ENCODE measurements around the gene UBL4A. TPM values are rescaled to one million over a fixed set of nuclear protein-coding genes. Genes with fewer than 3 reads are reported as not detected.

The UBL4A gene
- total RNA-seq, 1 donor from 2014 or later = 47.5 TPM

DNA sequence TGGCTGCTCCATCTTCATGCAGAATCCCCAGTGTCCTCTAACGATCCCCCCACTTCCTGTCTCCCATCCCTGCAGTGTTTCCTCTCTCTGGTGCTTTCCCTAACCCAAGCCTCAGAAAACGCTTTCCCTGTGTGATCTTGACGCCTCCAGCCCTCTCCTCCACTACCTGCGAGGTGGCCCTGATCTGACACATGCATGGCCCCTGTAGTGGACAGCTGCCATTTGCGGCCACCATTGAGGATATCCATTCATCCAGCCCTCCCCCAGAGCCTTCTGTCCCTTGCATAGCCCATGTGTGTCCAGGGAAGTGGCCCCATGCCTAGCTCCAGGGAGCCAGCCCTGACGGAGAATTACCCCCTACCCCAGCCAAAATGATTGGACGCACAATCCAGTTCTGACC, 3.1 kb downstream of the UBL4A start:
- no peak for DNase-seq (ENCODE audit: low read depth, low spot score)

DNA sequence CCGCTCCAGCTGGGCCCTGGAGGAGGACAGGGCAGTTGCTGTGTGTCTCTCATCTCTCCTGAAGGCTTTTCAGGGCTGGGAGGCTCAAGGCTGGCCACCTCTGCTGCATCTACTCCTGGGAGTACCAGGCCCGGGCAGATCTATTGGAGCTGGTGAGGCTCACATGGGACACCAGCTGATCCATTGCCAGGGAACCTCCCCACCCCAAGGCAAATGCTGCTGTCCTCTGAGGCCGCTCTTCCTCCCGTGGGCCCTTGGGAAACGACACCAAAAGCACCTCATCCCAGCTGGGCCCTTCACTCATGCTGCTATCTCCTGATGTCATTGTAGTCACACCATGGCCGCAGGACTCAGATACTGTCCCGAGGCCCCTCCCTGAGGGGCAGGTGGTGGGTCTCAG, 3.6 kb downstream of the UBL4A start:
- no peak for DNase-seq (ENCODE audit: low read depth, low spot score)

DNA sequence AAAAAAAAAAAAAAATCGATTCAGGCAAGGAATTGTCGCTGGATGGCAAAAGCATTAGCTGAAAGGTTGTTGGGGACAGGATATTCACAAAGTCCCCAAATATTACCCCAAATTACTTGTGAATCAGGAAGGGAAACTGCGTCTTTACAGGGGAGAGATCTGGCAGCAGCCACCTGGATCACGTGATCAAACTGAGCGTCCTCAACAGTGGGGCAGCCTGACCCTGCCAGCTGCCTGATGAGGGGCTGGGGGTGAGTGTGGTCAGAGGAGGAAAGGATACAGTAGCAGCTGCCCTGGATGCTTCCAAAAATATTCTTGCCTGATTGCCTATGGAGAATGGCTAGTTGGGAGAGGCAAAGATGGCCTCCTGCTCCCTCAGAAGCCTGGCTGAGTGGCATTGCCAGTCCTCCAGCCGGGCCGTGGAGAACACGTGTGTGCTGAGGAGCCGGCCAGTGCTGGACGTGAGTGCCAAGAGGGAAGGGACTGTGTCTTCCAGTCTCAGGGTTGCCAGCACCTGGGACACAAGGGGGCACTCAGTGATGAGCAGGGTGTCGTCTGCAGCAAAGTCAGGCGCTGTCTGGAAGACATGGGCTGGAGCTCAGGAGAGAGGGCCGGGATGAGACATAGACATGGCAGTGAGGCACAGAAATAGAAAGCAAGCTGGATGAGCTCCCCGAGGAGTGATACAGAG, 4.4 kb downstream of the UBL4A start:
- no peak for DNase-seq (ENCODE audit: low read depth, low spot score)

DNA sequence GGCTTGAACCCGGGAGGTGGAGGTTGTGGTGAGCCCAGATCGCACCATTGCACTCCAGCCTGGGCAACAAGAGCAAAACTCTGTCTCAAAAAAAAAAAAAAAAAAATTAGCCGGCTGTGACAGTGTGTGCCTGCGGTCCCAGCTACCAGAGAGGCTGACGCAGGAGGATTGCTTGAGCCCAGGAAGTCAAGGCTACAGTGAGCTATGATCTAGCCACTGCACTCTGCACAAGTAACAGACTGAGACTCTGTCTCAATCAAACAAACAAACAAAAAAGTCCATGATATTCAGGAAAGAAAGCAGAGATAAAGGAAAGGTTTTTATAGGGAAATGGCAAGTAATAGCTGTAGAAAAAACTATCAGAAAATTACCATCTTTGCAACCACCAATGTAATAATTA, 5.2 kb downstream of the UBL4A start:
- DNase-seq (ENCODE audit: low read depth, low spot score) = no peak

DNA sequence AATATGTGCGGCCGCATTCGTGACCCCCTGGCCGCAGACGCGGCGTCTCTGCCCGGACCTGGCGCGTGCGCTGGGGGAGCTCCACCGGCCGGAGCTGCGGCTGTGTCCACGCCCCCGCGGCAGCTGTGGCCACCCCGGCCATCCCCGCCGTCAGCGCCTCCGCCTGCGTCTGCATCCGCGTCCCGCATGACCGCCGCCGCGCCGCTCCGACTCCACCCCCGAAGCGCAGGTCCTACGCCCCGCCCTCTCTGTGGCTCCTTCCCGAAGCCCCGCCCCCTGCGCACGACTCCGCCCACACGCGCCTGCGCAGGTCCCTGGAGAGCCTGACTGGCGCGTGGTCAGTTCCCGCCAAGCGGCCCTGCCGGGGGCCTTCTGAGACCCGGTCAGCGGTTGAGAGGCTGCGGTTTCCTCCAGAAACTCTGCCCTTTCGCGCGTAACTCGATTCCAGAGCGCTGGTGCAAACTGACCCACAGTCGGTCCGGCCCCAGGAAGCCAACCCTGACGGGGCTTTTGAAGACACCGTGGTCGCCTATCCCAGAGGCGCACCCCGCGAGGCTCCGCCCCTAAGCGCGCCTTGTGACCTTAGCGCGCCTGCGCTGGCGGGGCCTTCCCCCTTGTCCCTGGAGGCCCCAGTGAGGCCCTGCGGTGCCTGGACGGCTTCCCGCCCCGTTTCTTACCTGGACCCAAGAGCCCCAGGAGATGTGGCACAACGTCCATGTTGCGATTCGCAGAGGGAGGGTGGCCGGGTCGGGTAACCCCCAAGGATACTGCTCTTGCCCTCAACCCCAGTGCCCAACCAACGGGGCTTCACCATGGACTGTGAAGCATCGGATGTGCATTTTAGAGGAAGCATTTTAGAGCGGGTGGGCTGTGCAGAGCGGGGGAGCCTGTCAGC, 7.4 kb downstream of the UBL4A start, which contains the start of gene LAGE3:
Gene LAGE3, minus strand, starts transcription at position 554 of the 895 bp plus-strand sequence. Its CDS starts 366 bp downstream, at position 188.
- DNase-seq (ENCODE audit: low read depth, low spot score) = peak; percentile 51

DNA sequence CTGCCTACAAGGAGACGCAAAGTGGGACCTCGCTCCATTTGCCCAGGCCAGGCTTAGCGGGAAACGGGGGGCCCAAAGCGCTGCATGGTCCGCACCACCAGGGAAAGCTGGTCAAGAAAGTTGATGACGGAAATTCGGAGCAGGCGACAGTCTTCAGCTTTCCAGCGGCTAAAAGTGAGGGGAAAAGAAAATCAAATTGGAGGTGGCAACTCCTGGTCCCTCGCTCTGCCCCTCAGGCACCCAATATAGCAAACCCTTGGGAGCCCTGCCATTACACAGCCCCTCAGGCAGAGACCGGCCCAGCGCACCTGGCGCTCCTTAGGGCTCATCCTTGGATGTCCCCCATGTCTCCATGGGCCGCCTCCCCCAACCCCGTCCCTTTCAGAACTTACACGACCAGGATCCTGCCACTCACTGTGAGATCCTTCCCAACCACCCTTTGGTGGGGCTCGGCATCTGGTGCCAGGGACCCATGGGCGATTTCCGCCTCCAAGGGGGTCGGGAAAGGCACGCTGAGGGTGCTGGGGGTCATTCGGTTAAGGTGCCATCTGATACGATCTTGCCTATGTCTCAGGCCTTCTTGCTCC, 8.4 kb downstream of the UBL4A start:
- no peak for DNase-seq (ENCODE audit: low read depth, low spot score)

DNA sequence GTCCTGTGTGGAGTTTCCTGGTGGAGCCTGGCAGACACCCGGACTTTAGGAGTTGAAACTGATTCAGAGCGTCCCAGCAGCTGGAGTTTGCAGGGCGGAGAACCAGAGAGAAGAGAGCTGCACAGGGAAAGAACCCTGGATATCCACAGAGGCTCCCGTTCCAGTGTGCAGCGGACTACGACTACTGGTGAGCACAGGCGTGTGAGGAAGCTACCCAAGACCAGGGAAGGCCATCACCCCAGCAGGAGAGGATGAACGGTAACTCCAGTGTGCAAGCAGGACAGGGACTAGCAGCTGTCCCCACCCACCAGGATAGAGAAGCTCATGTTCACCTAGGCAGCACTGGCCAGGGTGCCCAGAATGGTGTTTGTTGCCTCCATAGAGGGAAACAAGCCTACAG, 9.6 kb downstream of the UBL4A start:
- DNase-seq (ENCODE audit: low read depth, low spot score) = no peak

DNA sequence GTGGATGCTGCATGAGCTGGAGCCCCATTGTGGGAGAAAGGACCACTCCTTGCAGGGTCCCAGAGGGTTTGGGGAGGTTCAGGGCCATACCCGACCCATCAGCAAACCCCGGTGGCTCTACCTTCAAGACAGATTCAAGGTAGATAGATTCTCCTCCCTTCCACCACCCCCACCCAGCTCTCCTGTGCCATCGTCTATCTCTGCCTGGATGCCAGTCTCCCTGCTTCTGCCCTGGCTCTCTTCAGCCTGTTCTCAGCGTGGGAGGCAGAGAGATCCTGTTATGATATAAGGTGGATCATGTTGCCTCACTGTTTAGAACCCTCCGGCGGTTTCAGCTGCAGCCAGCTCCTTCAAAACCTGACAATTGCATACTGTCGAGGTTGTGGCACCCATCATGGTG, 12.7 kb downstream of the UBL4A start:
- no peak for DNase-seq (ENCODE audit: low read depth, low spot score)

DNA sequence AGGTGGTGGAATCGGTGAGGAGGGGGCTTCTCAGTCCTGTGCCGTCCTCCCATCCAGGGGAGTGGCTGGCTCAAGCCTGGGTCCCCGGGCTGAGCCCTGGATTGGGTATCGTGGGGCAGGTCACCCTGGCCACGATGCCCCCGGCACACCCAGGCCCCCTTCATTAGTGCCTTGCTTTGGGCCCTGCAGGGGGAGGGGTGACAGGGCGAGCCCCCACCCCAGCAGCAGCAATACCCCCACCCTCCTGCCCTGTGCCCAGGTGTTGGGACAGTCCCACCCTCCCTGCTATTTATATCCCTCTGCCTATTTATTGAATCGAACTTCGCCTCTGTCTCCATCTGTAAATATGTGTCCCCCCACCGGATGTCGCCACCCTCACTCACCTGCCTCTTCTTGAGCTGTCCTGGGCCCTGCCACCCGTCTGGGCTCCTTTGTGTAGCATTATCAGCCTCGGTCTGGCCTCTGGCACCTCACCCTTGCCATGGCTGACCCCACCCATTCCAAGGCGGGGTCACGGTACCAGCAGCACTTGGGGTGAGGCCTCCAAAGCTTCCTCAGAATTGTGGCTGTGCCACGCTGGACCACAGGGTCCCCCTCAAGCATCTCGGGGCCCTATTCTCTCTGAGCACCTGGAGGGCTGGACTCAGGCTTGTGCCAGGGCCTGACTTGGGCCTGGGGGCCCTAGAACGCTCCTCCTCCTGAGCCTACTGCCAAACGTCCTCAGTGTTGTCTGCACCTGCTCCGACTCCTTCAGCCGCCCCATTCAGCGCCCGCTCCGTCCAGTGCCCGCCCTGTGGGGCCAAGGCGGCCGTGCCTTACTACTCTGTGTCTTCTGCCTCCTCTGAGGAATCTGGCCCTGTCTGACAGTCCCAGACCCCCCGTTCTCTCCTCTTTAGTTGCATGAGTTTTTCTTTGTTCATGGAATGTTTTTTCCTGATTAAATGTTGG, 13.5 kb downstream of the UBL4A start:
- DNase-seq (ENCODE audit: low read depth, low spot score) = no peak

DNA sequence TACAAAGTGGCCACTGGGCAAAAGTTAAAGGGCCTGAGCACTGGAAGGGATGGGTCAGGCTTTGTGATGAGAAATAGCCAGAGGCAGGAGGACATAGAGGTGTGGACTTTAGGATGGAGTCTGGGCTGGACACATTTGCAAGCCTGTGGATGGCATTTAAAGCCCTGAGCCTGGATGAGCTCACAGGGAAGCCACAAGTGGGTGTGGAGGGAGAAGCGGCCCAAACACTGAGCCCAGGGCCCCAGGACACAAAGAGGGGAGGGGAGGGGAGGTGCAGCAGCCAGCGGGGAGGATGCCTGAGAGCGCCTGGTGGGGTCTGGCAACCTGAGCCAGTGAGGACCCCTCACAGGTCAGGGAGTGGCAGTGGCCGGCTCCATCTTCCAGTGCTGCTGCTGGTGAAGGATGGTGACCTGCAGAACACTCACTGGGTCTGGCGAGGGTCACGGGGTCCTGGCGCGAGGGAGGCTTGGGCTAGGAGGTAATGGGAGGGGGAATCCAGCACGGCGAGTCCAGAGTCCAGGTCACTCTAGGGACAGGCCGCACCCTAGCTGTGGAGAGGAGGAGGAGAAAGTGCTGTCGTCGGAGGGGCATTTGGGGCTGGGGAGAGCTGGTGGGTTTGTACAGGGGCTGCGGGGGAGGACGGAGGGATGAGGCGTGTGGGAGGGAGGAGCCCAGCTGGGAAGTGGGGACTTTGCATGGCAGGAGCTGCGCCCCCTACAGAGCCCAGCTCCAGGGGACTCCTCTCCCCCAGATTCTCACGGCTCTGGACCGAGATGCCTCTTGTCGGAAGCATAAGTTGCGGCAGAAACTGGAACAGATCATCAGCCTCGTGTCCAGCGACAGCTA, 14.4 kb downstream of the UBL4A start:
- no peak for DNase-seq (ENCODE audit: low read depth, low spot score)

DNA sequence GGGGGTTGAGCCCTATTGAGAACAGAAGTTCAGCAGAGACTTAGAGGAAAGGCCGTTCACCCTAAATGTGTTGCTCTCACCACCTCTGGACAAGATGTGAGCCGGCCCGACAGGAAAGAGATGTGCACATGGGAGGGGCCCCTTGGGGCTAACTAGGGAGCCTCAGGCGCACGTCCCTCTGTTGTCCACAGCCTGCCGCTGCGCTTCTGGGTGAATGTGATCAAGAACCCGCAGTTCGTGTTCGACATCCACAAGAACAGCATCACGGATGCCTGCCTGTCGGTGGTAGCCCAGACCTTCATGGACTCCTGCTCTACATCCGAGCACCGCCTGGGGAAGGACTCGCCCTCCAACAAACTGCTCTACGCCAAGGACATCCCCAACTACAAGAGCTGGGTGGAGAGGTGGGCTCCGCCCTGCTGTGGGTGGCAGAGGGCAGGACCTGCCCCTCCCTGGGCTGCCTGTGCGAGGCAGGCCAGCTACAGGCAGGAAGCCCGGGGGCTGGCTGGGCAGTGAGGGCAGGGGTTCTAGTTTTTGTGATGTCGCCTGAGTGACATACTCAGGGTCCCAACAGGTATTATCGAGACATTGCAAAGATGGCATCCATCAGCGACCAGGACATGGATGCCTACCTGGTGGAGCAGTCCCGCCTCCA, 15.4 kb downstream of the UBL4A start:
- DNase-seq (ENCODE audit: low read depth, low spot score) = no peak

DNA sequence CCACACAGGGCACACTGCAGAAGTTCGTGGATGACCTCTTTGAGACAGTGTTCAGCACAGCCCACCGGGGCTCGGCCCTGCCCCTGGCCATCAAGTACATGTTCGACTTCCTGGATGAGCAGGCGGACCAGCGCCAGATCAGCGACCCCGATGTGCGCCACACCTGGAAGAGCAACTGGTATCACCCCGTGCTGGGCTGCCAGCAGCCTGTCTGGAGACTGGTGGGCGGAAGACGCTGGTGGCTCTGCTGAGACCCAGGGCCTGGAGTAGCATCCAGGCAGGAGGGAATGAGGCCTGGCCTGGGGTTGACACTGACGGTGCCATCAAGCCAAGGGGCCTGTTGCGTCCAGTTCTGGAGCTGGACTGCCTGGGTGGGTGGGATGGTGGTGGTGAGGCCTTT, 16.0 kb downstream of the UBL4A start:
- no peak for DNase-seq (ENCODE audit: low read depth, low spot score)

DNA sequence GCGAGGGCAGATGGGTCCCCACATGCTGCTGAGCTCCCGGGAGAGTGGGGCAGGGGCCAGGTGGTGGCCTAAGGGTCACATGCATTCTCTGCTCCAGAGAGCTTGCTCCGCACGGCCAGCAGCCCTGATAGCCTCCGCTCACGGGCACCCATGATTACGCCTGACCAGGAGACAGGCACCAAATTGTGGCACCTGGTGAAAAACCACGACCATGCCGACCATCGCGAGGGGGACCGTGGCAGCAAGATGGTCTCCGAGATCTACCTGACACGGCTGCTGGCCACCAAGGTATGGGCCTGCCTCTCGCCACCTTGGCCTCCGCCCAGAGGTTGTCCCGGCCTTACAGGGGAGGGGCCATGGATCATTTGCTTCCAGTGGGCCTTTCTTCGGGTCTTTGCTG, 16.5 kb downstream of the UBL4A start:
- no peak for DNase-seq (ENCODE audit: low read depth, low spot score)

DNA sequence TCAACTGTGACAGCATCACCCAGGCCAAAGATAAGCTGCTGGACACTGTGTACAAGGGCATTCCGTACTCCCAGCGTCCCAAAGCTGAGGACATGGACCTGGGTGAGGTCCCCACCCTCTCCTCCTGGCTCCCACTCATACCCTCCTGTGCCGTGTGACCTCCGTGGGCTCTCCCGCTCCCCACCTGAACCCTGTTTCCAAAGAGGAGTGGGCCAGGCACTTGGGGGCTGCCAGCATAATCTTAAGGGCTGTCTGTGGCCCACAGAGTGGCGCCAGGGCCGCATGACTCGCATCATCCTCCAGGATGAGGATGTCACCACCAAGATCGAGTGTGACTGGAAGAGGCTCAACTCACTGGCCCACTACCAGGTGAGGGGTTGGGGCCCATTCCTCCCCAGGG, 17.3 kb downstream of the UBL4A start:
- DNase-seq (ENCODE audit: low read depth, low spot score) = no peak

DNA sequence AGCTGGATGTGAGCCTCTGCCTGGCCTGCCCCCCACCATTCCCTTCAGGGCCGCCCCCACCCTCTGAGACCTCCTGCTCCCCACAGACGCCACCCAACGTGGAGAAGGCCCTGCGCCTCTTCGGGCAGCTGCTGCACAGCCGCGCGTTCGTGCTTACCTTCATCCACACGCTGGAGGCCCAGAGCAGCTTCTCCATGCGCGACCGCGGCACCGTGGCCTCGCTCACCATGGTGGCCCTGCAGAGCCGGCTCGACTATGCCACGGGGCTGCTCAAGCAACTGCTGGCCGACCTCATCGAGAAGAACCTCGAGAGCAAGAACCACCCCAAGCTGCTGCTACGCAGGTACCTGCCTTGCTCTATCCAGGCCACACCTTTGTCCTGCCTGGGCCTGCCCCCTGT, 18.2 kb downstream of the UBL4A start:
- no peak for DNase-seq (ENCODE audit: low read depth, low spot score)

DNA sequence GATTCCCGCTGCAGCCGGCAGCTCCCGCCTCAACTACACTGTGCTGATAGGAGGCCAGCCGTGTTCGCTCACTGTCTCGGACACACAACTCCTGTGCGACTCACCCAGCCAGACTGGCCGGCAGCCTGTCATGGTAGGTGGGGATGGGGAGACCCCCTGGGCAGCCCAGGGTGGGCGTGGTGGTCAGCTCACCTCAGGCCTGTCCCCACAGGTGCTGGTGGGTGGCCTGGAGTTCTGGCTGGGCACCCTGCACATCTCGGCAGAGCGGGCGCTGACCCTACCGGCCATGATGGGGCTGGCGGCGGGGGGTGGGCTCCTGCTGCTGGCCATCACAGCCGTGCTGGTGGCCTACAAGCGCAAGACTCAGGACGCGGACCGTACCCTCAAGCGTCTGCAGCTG, 18.9 kb downstream of the UBL4A start:
- no peak for DNase-seq (ENCODE audit: low read depth, low spot score)

DNA sequence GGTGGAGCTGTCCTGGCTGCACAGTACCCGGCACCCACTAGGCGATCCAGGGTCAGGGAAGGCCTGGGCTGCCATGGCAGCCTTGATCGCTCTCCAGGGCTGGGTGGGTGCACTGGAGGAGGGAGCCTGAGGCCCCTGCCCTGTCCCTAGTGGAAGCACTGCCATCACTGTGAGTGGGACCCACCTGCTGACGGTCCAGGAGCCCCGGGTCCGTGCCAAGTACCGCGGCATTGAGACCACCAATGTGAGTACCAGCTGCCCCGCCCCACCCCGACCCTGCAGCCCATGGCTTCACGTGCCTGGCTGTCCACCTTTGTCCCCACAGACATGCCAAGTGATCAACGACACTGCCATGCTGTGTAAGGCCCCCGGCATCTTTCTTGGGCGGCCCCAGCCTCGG, 19.5 kb downstream of the UBL4A start:
- DNase-seq (ENCODE audit: low read depth, low spot score) = no peak

DNA sequence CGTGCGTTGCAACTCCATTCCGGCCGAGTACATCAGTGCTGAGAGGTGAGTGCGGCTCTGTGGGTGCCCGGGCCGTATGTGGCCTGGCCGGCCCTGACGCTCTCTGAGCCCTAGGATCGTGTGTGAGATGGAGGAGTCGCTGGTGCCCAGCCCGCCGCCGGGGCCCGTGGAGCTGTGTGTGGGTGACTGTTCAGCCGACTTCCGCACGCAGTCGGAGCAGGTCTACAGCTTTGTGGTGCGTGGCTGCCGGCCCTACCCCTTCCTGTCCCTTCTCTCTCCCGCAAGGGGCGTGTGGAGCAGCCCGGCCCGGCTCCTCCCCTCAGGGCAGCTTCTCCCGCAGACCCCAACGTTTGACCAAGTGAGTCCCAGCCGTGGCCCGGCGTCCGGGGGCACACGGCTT, 20.4 kb downstream of the UBL4A start:
- DNase-seq (ENCODE audit: low read depth, low spot score) = no peak

DNA sequence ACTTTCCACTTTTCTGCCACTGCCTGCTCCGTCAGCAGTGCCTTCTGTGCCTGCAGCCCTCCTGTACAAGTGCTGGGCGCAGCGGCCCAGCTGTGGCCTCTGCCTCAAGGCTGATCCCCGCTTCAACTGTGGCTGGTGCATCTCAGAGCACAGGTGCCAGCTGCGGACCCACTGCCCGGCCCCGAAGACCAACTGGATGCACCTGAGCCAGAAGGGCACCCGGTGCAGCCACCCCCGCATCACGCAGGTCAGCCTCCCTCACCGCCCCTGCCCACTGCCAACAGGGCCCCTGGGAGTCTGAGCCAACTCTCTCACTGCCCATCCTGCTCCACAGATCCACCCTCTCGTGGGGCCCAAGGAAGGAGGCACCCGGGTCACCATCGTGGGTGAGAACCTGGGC, 20.8 kb downstream of the UBL4A start:
- DNase-seq (ENCODE audit: low read depth, low spot score) = no peak

DNA sequence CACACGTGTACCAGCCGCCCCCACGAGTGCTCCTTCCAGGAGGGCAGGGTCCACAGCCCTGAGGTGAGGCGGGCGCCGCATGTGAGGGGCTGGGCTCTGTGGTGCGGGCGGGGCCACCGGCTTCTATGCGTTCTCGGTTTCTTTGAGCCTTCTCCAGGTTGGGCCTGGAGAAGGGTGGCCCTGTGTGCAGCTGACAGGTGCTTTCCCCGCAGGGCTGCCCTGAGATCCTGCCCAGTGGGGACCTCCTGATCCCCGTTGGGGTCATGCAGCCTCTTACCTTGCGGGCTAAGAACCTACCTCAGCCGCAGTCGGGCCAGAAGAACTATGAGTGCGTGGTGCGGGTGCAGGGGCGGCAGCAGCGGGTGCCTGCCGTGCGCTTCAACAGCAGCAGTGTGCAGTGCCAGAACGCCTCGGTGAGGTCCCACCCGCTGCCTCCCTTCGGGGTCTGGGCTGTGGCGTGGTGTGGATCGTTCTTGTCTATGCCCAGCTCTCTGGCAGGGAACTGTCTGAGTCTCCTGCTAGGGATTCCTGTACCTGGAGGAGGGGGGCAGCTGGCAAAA, 21.5 kb downstream of the UBL4A start:
- no peak for DNase-seq (ENCODE audit: low read depth, low spot score)

Measured in pulmonary artery endothelial cell (primary cell).